Esophagus squamous epithelium (tissue), 5 donors: ENCODE results near the gene TRIM31. TPM values are rescaled to one million over a fixed set of nuclear protein-coding genes. Genes with fewer than 3 reads are reported as not detected.

Experiments
- DNase-seq: peaks from one replicate; lab custom pipeline; 2025; lab: John Stamatoyannopoulos, UW
- H3K27ac ChIP-seq, 4 donors: fragments of 200-600 bp; sonication (generic); one replicate each; pipeline ENCODE4 v1.5.1; 2016 to 2019; ENCODE audit warnings: mild to moderate bottlenecking in 1 of 4
- H3K27me3 ChIP-seq, 4 donors: fragments of 200-600 bp; sonication (generic); 1 replicate in 3 of 4; 2 replicates in 1 of 4; pipeline versions ENCODE4 v1.5.1 to v1.6.0; 2017 to 2021; ENCODE audit warnings: antibody characterized with exemption in 1 of 4
- H3K36me3 ChIP-seq, 3 donors: fragments of 200-600 bp; sonication (generic); one replicate each; pipeline ENCODE4 v1.5.1; 2016 to 2019
- H3K4me1 ChIP-seq, 3 donors: fragments of 200-600 bp; sonication (generic); one replicate each; pipeline ENCODE4 v1.5.1; 2017 to 2019
- H3K4me3 ChIP-seq, 4 donors: fragments of 200-600 bp; sonication (generic); 1 replicate in 3 of 4; 2 replicates in 1 of 4; pipeline ENCODE4 v1.5.1; 2016 to 2019; ENCODE audit warnings: mild to moderate bottlenecking in 2 of 4, moderate library complexity in 1 of 4
- H3K9me3 ChIP-seq, 3 donors: fragments of 200-600 bp; sonication (generic); one replicate each; pipeline ENCODE4 v1.5.1; 2016 to 2019
- POLR2A ChIP-seq, 4 donors: fragments of 450-650 bp; IDR thresholded peaks; one replicate each; pipeline ENCODE4 v1.6.1; 2017; ENCODE audit warnings: antibody characterized with exemption in 4 of 4, mild to moderate bottlenecking in 4 of 4, moderate library complexity in 3 of 4
- WGBS, 2 donors: methylation state at CpG; one replicate each; pipeline ENCODE4 v1.1.5; 2018; 5-methylcytosine and 5-hydroxymethylcytosine counted together
- intact Hi-C: fragments of 100-400 bp; cut with DNase I; formaldehyde crosslinking; loops from one replicate; pipeline ENCODE4 v1.15.0; 2022
- total RNA-seq, 4 donors: library from RNA; depleted of rRNA; stranded (reverse); fragments of >200 nt; gene quantifications; one replicate each; pipeline ENCODE4 v1.1.0, GENCODE V29; 2016
- TF ChIP-seq, protein P1 (sequence below), 6 experiments: fragments of 450-650 bp in 4 of 6; fragments of 200-600 bp in 2 of 6; sonication (generic) in 2 of 6; IDR thresholded peaks; one replicate each; pipeline ENCODE4 v1.5.1; 2016 to 2019; ENCODE audit warnings: antibody characterized with exemption in 6 of 6, mild to moderate bottlenecking in 4 of 6, moderate library complexity in 4 of 6
- donor health status: DM: yes; HTN: yes; CAD: no.

TRIM31 gene
- total RNA-seq, 4 donors from 2014 or later: 0.23 TPM; not detected in 3

DNA sequence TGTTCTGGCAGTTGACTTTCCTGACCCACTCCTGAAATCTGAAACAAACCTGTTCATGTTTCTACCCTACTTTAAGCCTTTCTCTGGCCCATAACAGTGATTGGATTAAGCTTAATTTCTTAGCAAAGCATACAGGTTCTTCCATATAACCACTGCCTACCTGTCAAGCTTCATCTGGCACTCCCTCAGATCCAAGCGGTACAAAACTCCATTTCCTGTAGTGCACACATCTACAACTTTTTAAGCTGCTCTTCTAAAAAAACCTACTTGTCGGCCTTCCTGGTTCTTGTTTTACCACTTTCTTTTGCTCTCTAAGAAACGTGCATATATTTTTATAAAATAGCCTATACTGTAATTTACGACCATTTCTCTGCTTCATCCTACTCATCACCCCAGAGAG lies 46.8 kb downstream of the TRIM31 start:
- no peaks in the 10 kb centered on the region for H3K9me3 ChIP-seq
- DNase-seq: no peak
- peaks cover 0 to 8% (median 0%) of the 10 kb centered on the region in 4 donors for H3K27me3 ChIP-seq
- peak overlapping the region; percentile 88 to 97 (median 94) for H3K27ac ChIP-seq
- WGBS, 2 donors: 7 to 8% methylated on average over 4 of the region's 4 CpGs
- H3K36me3 ChIP-seq: peaks cover 0 to 44% (median 3%) of the 10 kb centered on the region in 3 donors
- intact Hi-C loops: no loop called here
- TF ChIP-seq, protein P1, sequence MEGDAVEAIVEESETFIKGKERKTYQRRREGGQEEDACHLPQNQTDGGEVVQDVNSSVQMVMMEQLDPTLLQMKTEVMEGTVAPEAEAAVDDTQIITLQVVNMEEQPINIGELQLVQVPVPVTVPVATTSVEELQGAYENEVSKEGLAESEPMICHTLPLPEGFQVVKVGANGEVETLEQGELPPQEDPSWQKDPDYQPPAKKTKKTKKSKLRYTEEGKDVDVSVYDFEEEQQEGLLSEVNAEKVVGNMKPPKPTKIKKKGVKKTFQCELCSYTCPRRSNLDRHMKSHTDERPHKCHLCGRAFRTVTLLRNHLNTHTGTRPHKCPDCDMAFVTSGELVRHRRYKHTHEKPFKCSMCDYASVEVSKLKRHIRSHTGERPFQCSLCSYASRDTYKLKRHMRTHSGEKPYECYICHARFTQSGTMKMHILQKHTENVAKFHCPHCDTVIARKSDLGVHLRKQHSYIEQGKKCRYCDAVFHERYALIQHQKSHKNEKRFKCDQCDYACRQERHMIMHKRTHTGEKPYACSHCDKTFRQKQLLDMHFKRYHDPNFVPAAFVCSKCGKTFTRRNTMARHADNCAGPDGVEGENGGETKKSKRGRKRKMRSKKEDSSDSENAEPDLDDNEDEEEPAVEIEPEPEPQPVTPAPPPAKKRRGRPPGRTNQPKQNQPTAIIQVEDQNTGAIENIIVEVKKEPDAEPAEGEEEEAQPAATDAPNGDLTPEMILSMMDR (IDR thresholded peaks at IDR 0.05): no peak
- TF ChIP-seq POLR2A (IDR thresholded peaks at IDR 0.05): no peak
- H3K4me1 ChIP-seq: peaks cover 14 to 58% (median 22%) of the 10 kb centered on the region in 3 donors
- peak overlapping the region; percentile 34 to 88 (median 77) for H3K4me3 ChIP-seq

DNA sequence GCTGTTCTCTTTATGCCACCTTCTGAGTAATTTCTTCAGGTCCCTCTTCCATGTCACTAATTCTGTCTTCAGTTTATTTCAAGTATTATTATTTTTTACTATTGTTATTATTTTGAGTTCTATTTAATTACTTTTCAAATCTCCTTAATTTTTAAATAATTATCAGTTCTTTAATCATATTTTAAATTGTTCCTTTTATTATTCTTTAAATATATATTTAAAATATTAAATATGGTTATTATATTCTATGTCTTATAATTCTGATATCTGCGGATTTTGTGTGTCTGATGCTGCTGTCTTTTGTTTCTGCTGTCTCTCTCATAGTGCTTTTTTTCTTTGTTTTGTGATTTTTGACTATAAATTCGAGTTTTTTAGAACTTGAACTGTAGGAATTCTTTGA lies 49.6 kb downstream of the TRIM31 start:
- 69 to 79% methylated on average over 2 of the region's 2 CpGs for WGBS, 2 donors
- no peak for TF ChIP-seq POLR2A (IDR thresholded peaks at IDR 0.05)
- TF ChIP-seq, protein P1 (IDR thresholded peaks at IDR 0.05): no peak
- H3K4me3 ChIP-seq: no peak overlapping the region
- H3K4me1 ChIP-seq: peaks cover 16 to 58% (median 29%) of the 10 kb centered on the region in 3 donors
- H3K27ac ChIP-seq: no peak overlapping the region
- peaks cover 0 to 20% (median 0%) of the 10 kb centered on the region in 3 donors for H3K36me3 ChIP-seq
- H3K9me3 ChIP-seq: no peaks in the 10 kb centered on the region
- intact Hi-C loops: no loop called here
- no peaks in the 10 kb centered on the region for H3K27me3 ChIP-seq
- no peak for DNase-seq

DNA sequence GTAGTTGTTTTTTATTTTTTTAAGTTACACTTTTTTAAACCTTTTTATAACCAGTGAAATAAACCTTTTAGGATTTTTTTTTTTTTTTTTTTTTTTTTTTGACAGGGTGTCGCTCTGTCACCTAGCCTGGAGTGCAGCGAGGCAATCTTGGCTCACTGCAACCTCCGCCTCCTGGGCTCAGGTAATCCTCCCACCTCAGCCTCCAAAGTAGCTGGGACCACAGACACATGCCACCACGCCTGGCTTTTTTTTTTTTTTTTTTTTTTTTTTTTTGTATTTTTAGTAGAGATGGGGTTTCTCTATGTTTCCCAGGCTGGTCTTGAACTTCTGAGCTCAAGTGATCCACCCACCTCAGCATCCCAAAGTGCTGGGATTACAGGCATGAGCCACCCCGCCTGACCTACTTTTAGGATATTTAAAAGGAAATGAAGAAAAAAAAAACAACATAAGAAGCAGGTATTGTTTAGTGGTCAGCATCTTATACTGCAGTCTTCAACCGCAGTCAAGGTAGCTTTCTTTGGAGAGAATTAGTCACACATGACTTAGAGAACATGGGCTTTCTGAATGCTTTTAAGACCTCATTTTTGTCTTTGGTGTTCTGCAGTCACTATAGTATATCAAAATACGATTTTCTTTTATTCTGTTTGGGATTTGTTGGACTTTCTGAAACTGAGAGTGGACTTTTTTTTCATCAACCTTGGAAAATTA lies 50.3 kb downstream of the TRIM31 start:
- H3K27ac ChIP-seq: peak overlapping the region in 2 of 4 donors; percentile 90 to 95
- peak overlapping the region in 3 of 4 donors; percentile 74 to 90 (median 82) for H3K4me3 ChIP-seq

DNA sequence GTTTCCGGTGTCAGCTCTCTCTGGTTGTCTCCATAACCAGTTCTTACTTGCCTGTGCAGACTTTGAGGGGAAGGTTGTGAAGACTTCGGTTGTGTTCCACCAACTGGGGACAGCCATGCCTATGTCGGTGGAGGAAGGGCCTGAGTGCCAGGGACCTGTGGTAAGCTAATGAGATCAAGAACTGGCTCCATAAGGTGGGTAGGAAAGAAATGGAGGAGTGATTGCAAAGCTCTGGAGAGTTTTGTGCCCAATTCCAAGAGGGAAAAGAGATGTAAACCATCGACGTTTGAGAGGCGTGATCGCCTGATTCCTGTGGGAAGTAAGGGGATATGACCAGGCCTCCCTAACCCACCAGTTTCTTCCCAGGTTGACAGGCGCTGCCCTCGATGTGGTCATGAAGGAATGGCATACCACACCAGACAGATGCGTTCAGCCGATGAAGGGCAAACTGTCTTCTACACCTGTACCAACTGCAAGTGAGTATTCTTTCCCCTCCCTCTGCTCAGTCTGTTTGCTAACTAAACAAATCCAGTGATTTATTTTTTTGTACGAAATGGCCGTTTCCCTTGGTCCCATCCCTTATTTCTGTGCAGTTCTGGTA lies 50.9 kb downstream of the TRIM31 start:
- H3K4me3 ChIP-seq: peak overlapping the region; percentile 74 to 90 (median 82)
- intact Hi-C loops: no loop called here
- 36 to 46% methylated on average over 12 to 13 of the region's 13 CpGs for WGBS, 2 donors
- H3K36me3 ChIP-seq: peaks cover 0 to 34% (median 6%) of the 10 kb centered on the region in 3 donors
- peak overlapping the region; percentile 87 to 95 (median 90) for H3K27ac ChIP-seq
- DNase-seq: no peak
- no peaks in the 10 kb centered on the region for H3K27me3 ChIP-seq
- H3K4me1 ChIP-seq: peaks cover 9 to 47% (median 24%) of the 10 kb centered on the region in 3 donors
- H3K9me3 ChIP-seq: no peaks in the 10 kb centered on the region
- TF ChIP-seq, protein P1 (IDR thresholded peaks at IDR 0.05): no peak
- no peak for TF ChIP-seq POLR2A (IDR thresholded peaks at IDR 0.05)

More for the DNA sequence above, 50.3 kb downstream of the TRIM31 start:
- 86 to 87% methylated on average over 5 to 7 of the region's 7 CpGs for WGBS, 2 donors
- Histone ChIP-seq H3K4me1 (peaks cover 10 to 51% (median 24%) of the 10 kb centered on the region in 3 donors), H3K36me3 (peaks cover 0 to 27% (median 0%) of the 10 kb centered on the region in 3 donors), H3K9me3 (no peaks in the 10 kb centered on the region), H3K27me3 (no peaks in the 10 kb centered on the region)
- no peak for DNase-seq
- TF ChIP-seq POLR2A (IDR thresholded peaks at IDR 0.05): no peak
- TF ChIP-seq, protein P1 (IDR thresholded peaks at IDR 0.05): no peak
- intact Hi-C loops: no loop called here
